A673 (cell line): ENCODE results near the gene SLC35F1.

Experiments used
- CTCF ChIP-seq: fragments of 300-800, 200-600 bp; sonication (generic); conservative IDR thresholded peaks from 2 replicates; pipeline ENCODE4 v1.5.1; 2017; ENCODE audit warnings: low read depth, mild to moderate bottlenecking, antibody characterized with exemption, low read length, moderate library complexity, mixed read lengths
- EZH2 ChIP-seq: fragments of 200-600 bp; sonication (generic); IDR thresholded peaks from 2 replicates; pipeline ENCODE4 v1.6.1; 2017; ENCODE audit warnings: borderline replicate concordance, low read depth, mild to moderate bottlenecking, mixed read lengths, antibody characterized with exemption, low read length; ENCODE audit not compliant: poor library complexity, severe bottlenecking

DNA sequence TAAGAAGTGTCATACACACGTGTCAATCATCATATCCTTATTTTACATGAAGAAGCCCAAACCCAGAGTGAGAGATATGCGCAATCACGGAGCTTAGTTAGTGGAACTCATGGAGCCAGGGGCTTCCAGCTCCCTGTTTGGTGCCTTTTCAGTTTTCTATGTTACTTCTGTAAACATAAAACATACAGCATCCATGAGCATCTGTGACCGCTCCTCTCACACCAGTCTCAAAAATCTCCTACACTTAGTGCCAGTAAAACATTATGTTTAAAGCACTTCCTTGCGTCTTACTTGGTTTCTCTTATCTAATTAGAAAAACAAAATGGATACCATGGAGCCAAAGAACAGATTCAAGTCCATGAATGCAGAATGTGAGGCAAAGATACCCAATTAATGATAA, 240.4 kb downstream of the SLC35F1 start:
- TF ChIP-seq CTCF = no peak
- no peak for TF ChIP-seq EZH2
